Thyroid gland (tissue), 4 donors: ENCODE results near the gene ABCC11. TPM values are rescaled to one million over a fixed set of nuclear protein-coding genes. Genes with fewer than 3 reads are reported as not detected.

Source experiments
- DNase-seq, 2 donors: peaks; one replicate each; pipeline ENCODE4 v3.0.0-alpha.2; 2019
- H3K27ac ChIP-seq, 3 donors: fragments of 200-600 bp; sonication (generic); 1 replicate in 2 of 3; 2 replicates in 1 of 3; pipeline ENCODE4 v1.5.1; 2016 to 2019; ENCODE audit warnings: mild to moderate bottlenecking in 1 of 3, moderate library complexity in 1 of 3
- H3K27me3 ChIP-seq: fragments of 200-600 bp; sonication (generic); one replicate; pipeline ENCODE4 v1.5.1; 2019
- H3K36me3 ChIP-seq, 2 donors: fragments of 200-600 bp; sonication (generic); one replicate each; pipeline ENCODE4 v1.5.1; 2016 to 2019
- H3K4me1 ChIP-seq, 2 donors: fragments of 200-600 bp; sonication (generic); one replicate each; pipeline ENCODE4 v1.5.1; 2017 to 2019
- H3K4me3 ChIP-seq, 3 donors: fragments of 200-600 bp; sonication (generic); replicated peaks in 1 of 3; 1 replicate in 2 of 3; 2 replicates in 1 of 3; pipeline ENCODE4 v1.5.1; 2016; ENCODE audit warnings: mild to moderate bottlenecking in 1 of 3
- H3K9me3 ChIP-seq: fragments of 200-600 bp; sonication (generic); one replicate; pipeline ENCODE4 v1.5.1; 2017
- CTCF ChIP-seq, 6 experiments: fragments of 200-600 bp in 3 of 6; fragments of 450-650 bp in 3 of 6; sonication (generic) in 3 of 6; IDR thresholded peaks; one replicate each; pipeline ENCODE4 v1.5.1; 2016 to 2019; ENCODE audit warnings: antibody characterized with exemption in 6 of 6, mild to moderate bottlenecking in 2 of 6, inconsistent platforms in 1 of 6, moderate library complexity in 1 of 6
- POLR2A ChIP-seq, 2 donors: fragments of 450-650 bp; IDR thresholded peaks; one replicate each; pipeline ENCODE4 v1.6.1; 2017; ENCODE audit warnings: antibody characterized with exemption in 2 of 2, mild to moderate bottlenecking in 2 of 2, moderate library complexity in 1 of 2
- WGBS, 2 donors: methylation state at CpG; one replicate each; pipeline ENCODE4 v1.1.5; 2017; 5-methylcytosine and 5-hydroxymethylcytosine counted together
- intact Hi-C: fragments of 100-400 bp; cut with DNase I; formaldehyde crosslinking; loops from one replicate; pipeline ENCODE4 v1.15.1; 2023
- total RNA-seq, 4 donors: library from RNA; depleted of rRNA; stranded (reverse); fragments of >200 nt; gene quantifications; one replicate each; pipeline ENCODE4 v1.2.3, GENCODE V29; 2016

ABCC11 gene
- total RNA-seq, 4 donors from 2014 or later = 0.27 TPM; not detected in 3

- 86 to 90% methylated on average over 5 of the region's 5 CpGs for WGBS, 2 donors
- intact Hi-C loops = loop anchor here (10.0 kb wide), 1 partner anchor 209 kb away; no protein-coding TSS in a partner anchor
- no peaks in the 10 kb centered on the region for H3K27me3 ChIP-seq
- no peaks in the 10 kb centered on the region for H3K36me3 ChIP-seq
- no peaks in the 10 kb centered on the region for H3K9me3 ChIP-seq
- no peaks in the 10 kb centered on the region for H3K4me1 ChIP-seq
- TF ChIP-seq POLR2A (IDR thresholded peaks at IDR 0.05) (no peak), CTCF (IDR thresholded peaks at IDR 0.05) (no peak)
- DNase-seq = no peak
- H3K27ac ChIP-seq = no peak overlapping the region
- no peak overlapping the region for H3K4me3 ChIP-seq
Observed at GRCh38 chr16:48153774-48154173, 93.6 kb downstream of the ABCC11 start.

- Histone ChIP-seq H3K4me3 (no peak overlapping the region), H3K27me3 (no peaks in the 10 kb centered on the region), H3K27ac (no peak overlapping the region), H3K4me1 (no peaks in the 10 kb centered on the region), H3K36me3 (no peaks in the 10 kb centered on the region), H3K9me3 (no peaks in the 10 kb centered on the region)
- intact Hi-C loops = loop anchor here (10.0 kb wide), 1 partner anchor 207 kb away; no protein-coding TSS in a partner anchor
- no peak for DNase-seq
- no peak for TF ChIP-seq CTCF (IDR thresholded peaks at IDR 0.05)
- TF ChIP-seq POLR2A (IDR thresholded peaks at IDR 0.05) = no peak
- 95 to 96% methylated on average over 9 of the region's 9 CpGs for WGBS, 2 donors
Observed at GRCh38 chr16:48152226-48152625, 95.1 kb downstream of the ABCC11 start.

GRCh38 chr16:48150707-48151106, 96.6 kb downstream of the ABCC11 start:
- Histone ChIP-seq H3K27ac (no peak overlapping the region), H3K9me3 (no peaks in the 10 kb centered on the region), H3K36me3 (no peaks in the 10 kb centered on the region), H3K4me1 (no peaks in the 10 kb centered on the region), H3K4me3 (no peak overlapping the region), H3K27me3 (no peaks in the 10 kb centered on the region)
- intact Hi-C loops = loop anchor here (10.0 kb wide), 1 partner anchor 206 kb away; no protein-coding TSS in a partner anchor
- TF ChIP-seq CTCF (IDR thresholded peaks at IDR 0.05) (no peak), POLR2A (IDR thresholded peaks at IDR 0.05) (no peak)
- WGBS, 2 donors = 85 to 93% methylated on average over 1 of the region's 1 CpG
- DNase-seq = no peak

- TF ChIP-seq CTCF (IDR thresholded peaks at IDR 0.05) (no peak), POLR2A (IDR thresholded peaks at IDR 0.05) (no peak)
- 93 to 94% methylated on average over 4 of the region's 4 CpGs for WGBS, 2 donors
- Histone ChIP-seq H3K36me3 (no peaks in the 10 kb centered on the region), H3K27ac (no peak overlapping the region), H3K4me1 (no peaks in the 10 kb centered on the region), H3K4me3 (no peak overlapping the region), H3K9me3 (no peaks in the 10 kb centered on the region), H3K27me3 (no peaks in the 10 kb centered on the region)
- intact Hi-C loops = no loop called here
- no peak for DNase-seq
Observed at GRCh38 chr16:48146710-48147109, 100.6 kb downstream of the ABCC11 start.

- no peaks in the 10 kb centered on the region for H3K4me1 ChIP-seq
- intact Hi-C loops = no loop called here
- no peak for TF ChIP-seq CTCF (IDR thresholded peaks at IDR 0.05)
- no peak for TF ChIP-seq POLR2A (IDR thresholded peaks at IDR 0.05)
- no peaks in the 10 kb centered on the region for H3K27me3 ChIP-seq
- no peak overlapping the region for H3K27ac ChIP-seq
- no peaks in the 10 kb centered on the region for H3K36me3 ChIP-seq
- DNase-seq = no peak
- no peak overlapping the region for H3K4me3 ChIP-seq
- WGBS, 2 donors = 89 to 96% methylated on average over 7 of the region's 7 CpGs
- H3K9me3 ChIP-seq = no peaks in the 10 kb centered on the region
Observed at GRCh38 chr16:48146131-48146530, 101.2 kb downstream of the ABCC11 start.
